ENCODE results near the gene COL4A2. TPM values are rescaled to one million over a fixed set of nuclear protein-coding genes. Genes with fewer than 3 reads are reported as not detected.

Gene COL4A2
- total RNA-seq, 1 experiment from 2014 or later = 1.6 TPM

DNA sequence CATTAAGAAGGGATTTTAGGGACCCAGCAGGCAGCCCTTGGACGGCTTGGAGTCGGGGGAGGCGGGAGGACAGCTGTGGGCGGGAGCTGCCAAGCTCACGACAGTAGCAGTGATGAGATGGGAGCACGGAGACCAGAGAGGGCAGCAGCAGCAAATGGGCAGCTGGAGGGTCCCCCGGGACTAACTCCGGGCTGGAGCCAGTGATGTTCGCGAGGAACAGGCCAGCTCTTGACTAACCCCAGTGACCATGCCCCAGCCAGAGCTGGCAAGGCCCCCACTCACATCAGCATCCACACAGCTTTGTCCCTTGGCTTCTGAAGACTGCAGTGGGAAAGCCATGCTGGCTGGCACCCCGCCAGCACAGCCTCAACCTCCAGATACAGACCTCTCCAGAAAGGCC lies 172.6 kb downstream of the COL4A2 start:
- Histone ChIP-seq H2AFZ (ENCODE audit: low read depth, low read length, poor library complexity, severe bottlenecking) (no peak overlapping the region), H3K27ac (ENCODE audit: low read depth, low read length) (no peak overlapping the region), H3K79me2 (ENCODE audit: insufficient read depth, low read length) (no peaks in the 10 kb centered on the region), H3K9me2 (ENCODE audit: insufficient read depth) (no peaks in the 10 kb centered on the region), H3K4me3 (replicated peaks in 1 of 2; ENCODE audit: low read depth in 1 of 2, low read length in 2 of 2) (no peak overlapping the region), H3K36me3 (ENCODE audit: control insufficient read depth in 1 of 2, insufficient read depth in 2 of 2, low read length in 2 of 2) (no peaks in the 10 kb centered on the region), H3K4me1 (ENCODE audit: control insufficient read depth in 1 of 2, insufficient read depth in 2 of 2, low read length in 2 of 2) (no peaks in the 10 kb centered on the region), H3K9ac (ENCODE audit: low read length) (no peak overlapping the region), H3K27me3 (ENCODE audit: insufficient read depth, low read length) (peaks cover 9% of the 10 kb centered on the region; the same call in 1 of the 2 replicates), H3K9me3 (ENCODE audit: control insufficient read depth in 1 of 2, insufficient read depth in 1 of 2, low read depth in 1 of 2, low read length in 2 of 2) (no peaks in the 10 kb centered on the region), H4K20me1 (ENCODE audit: insufficient read depth) (no peaks in the 10 kb centered on the region), H3K4me2 (ENCODE audit: low read length) (no peak overlapping the region)
- no TSS peak for BruUV-seq (replicated peaks)
- DNase-seq (ENCODE audit: low read depth, low spot score) (no peak), ATAC-seq (no peak)
- ChIA-PET CTCF (no interaction called here), POLR2A (no interaction called here), RAD21 (ENCODE audit: low non-redundant PET in 1 of 2, low total read pairs in 2 of 2, uncharacterized antibody in 2 of 2, unreplicated experiment in 2 of 2) (no interaction called here)
- intact Hi-C loops (cut with micrococcal nuclease) = no loop called here
- TF ChIP-seq, protein P1, sequence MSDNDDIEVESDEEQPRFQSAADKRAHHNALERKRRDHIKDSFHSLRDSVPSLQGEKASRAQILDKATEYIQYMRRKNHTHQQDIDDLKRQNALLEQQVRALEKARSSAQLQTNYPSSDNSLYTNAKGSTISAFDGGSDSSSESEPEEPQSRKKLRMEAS (IDR thresholded peaks at IDR 0.05) = no peak
- TF ChIP-seq ELF1 (IDR thresholded peaks at IDR 0.05; ENCODE audit: borderline replicate concordance, low read depth) (no peak), SP1 (IDR thresholded peaks at IDR 0.05; ENCODE audit: low read depth) (no peak), SRF (IDR thresholded peaks at IDR 0.05; ENCODE audit: low read depth) (no peak), TCF7L2 (IDR thresholded peaks at IDR 0.05; ENCODE audit: borderline replicate concordance, extremely low read depth, insufficient read depth, insufficient read length) (no peak), ZFX (IDR thresholded peaks at IDR 0.05) (no peak)
- TF ChIP-seq, protein P2, sequence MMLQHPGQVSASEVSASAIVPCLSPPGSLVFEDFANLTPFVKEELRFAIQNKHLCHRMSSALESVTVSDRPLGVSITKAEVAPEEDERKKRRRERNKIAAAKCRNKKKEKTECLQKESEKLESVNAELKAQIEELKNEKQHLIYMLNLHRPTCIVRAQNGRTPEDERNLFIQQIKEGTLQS (IDR thresholded peaks at IDR 0.05) = no peak

DNA sequence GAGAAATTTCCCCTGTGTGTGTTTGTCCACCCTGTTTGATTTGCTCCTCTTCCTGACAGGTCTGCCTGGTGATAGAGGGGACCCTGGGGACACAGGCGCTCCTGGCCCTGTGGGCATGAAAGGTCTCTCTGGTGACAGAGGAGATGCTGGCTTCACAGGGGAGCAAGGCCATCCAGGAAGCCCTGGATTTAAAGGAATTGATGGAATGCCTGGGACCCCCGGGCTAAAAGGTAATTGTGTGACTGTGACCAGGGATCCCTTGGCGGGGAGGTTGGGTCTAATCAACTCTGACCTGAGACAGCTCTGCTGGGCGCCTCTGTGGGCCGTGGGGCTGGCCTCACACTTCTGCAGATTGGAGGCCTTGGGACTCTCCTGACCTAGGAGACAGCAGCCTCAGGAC lies 173.1 kb downstream of the COL4A2 start:
- intact Hi-C loops (cut with micrococcal nuclease) = no loop called here
- H3K36me3 ChIP-seq (ENCODE audit: control insufficient read depth in 1 of 2, insufficient read depth in 2 of 2, low read length in 2 of 2) = no peaks in the 10 kb centered on the region
- no peaks in the 10 kb centered on the region for H3K9me2 ChIP-seq (ENCODE audit: insufficient read depth)
- no peak overlapping the region for H3K27ac ChIP-seq (ENCODE audit: low read depth, low read length)
- H2AFZ ChIP-seq (ENCODE audit: low read depth, low read length, poor library complexity, severe bottlenecking) = no peak overlapping the region
- TF ChIP-seq JUND (IDR thresholded peaks at IDR 0.05) (no peak), ZFX (IDR thresholded peaks at IDR 0.05) (no peak), SIN3A (IDR thresholded peaks at IDR 0.05; ENCODE audit: low read depth) (no peak), FOSL1 (IDR thresholded peaks at IDR 0.05; ENCODE audit: low read depth) (no peak), EZH2 (IDR thresholded peaks at IDR 0.05) (no peak), ELF1 (IDR thresholded peaks at IDR 0.05; ENCODE audit: borderline replicate concordance, low read depth) (no peak), TCF7L2 (IDR thresholded peaks at IDR 0.05; ENCODE audit: borderline replicate concordance, extremely low read depth, insufficient read depth, insufficient read length) (no peak)
- H3K27me3 ChIP-seq (ENCODE audit: insufficient read depth, low read length) = peaks cover 9% of the 10 kb centered on the region; the same call in 1 of the 2 replicates
- no peak overlapping the region for H3K4me3 ChIP-seq (replicated peaks in 1 of 2; ENCODE audit: low read depth in 1 of 2, low read length in 2 of 2)
- no peaks in the 10 kb centered on the region for H3K4me1 ChIP-seq (ENCODE audit: control insufficient read depth in 1 of 2, insufficient read depth in 2 of 2, low read length in 2 of 2)
- no peak overlapping the region for H3K4me2 ChIP-seq (ENCODE audit: low read length)
- no peaks in the 10 kb centered on the region for H3K9me3 ChIP-seq (ENCODE audit: control insufficient read depth in 1 of 2, insufficient read depth in 1 of 2, low read depth in 1 of 2, low read length in 2 of 2)
- H4K20me1 ChIP-seq (ENCODE audit: insufficient read depth) = no peaks in the 10 kb centered on the region
- CTCF ChIA-PET = no interaction called here
- RAD21 ChIA-PET (ENCODE audit: low non-redundant PET in 1 of 2, low total read pairs in 2 of 2, uncharacterized antibody in 2 of 2, unreplicated experiment in 2 of 2) = no interaction called here
- no peak overlapping the region for H3K9ac ChIP-seq (ENCODE audit: low read length)
- H3K79me2 ChIP-seq (ENCODE audit: insufficient read depth, low read length) = no peaks in the 10 kb centered on the region
- DNase-seq (ENCODE audit: low read depth, low spot score) = no peak
- ATAC-seq = no peak
- no TSS peak for BruUV-seq (replicated peaks)
- POLR2A ChIA-PET = no interaction called here
